Activated CD4-positive, alpha-beta T cell treated with anti-CD3 and anti-CD28 coated beads for 1 hour (primary cell): Measurements from ENCODE around the gene TMSB4X.
"Not testable (repeated sequence)": the region's sequence is repeated elsewhere in the genome, so short reads cannot be mapped to it uniquely, and the experiment has no call there.

Experiments
- DNase-seq: peaks from one replicate; pipeline ENCODE4 v3.0.0-alpha.2; 2020

The TMSB4X gene

DNA sequence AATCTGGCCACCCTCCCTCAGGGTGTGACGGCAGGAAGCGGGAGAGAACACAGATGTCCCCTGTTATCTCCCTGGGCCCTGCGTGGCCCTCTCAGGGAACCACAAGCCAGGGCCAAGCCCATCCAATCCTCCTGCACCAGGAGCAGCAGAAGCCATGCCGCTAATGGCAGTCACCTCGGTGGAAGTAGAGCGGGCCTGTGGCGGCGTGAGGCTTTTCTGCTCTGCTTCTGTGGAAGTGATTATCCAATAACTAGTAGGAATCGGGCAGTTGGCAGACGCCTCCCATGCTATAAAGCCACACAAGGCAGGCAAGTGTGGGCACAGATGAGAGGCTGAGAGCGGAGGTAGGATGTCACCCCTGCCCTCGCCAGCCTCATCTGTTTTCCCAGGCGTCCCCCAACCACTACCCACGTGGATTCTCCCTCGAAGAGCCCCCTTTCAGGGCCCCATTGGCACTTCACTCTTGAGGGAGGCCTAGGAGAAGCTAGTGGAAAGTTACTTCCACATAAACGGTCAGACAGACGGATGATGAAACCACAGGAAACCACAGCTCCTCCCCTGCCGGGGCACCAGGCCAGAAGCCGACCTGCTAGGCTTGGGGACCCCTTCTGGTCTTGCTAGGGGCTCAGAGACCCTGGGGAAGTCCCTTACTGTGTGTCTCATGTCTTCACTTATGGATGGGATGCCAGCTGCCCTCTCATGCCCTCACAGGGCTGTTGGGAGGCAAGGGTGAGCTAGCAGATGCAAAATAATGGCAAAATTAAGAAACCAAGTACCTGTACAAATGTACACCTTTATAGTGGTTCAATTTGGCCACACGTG is 18.8 kb upstream of the TMSB4X start:
- no peak for DNase-seq

- DNase-seq: no peak
These were observed 18.0 kb upstream of the TMSB4X start for GRCh38 chrX:12956704-12957534.

- DNase-seq: no peak
These were observed 16.9 kb upstream of the TMSB4X start for GRCh38 chrX:12958059-12958458.

- no peak for DNase-seq
These were observed 16.4 kb upstream of the TMSB4X start for GRCh38 chrX:12958461-12958860.

GRCh38 chrX:12961196-12961718 is 13.7 kb upstream of the TMSB4X start:
- DNase-seq: no peak

- no peak for DNase-seq
These were observed 12.8 kb upstream of the TMSB4X start for GRCh38 chrX:12962041-12962504.

DNA sequence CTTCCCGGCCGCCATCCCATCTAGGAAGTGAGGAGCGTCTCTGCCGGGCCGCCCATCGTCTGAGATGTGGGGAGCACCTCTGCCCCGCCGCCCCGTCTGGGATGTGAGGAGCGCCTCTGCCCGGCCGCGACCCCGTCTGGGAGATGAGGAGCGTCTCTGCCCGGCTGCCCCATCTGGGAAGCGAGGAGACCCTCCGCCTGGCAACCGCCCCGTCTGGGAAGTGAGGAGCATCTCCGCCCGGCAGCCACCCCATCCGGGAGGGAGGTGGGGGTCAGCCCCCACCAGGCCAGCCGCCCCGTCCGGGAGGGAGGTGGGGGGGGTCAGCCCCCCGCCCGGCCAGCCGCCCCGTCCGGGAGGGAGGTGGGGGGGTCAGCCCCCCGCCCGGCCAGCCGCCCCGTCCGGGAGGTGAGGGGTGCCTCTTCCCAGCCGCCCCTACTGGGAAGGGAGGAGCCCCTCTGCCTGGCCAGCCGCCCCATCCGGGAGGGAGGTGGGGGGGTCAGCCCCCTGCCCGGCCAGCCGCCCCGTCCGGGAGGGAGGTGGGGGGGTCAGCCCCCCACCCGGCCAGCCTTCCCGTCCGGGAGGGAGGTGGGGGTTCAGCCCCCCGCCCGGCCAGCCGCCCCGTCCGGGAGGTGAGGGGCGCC is 11.6 kb upstream of the TMSB4X start:
- not testable (repeated sequence) for DNase-seq

GRCh38 chrX:12965131-12965940 is 9.6 kb upstream of the TMSB4X start:
- no peak for DNase-seq

DNA sequence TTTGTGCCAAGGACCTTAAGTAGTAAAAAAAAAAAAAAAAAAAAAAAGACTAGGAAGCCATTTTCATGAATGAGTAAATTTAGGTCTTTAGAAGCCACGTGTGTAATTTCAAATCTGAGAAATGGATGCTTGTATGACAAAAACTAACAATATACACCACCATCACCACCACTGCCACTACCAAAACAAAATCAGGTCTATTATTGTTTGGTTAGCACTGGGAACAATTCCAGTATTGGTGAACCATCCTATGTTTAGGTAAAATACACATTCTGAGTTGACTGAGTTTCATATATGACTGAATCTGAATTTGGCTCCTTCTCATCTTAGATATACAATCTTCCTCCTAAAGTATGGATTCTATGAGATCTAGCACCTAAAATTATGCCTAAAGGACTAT is 8.8 kb upstream of the TMSB4X start:
- no peak for DNase-seq

DNA sequence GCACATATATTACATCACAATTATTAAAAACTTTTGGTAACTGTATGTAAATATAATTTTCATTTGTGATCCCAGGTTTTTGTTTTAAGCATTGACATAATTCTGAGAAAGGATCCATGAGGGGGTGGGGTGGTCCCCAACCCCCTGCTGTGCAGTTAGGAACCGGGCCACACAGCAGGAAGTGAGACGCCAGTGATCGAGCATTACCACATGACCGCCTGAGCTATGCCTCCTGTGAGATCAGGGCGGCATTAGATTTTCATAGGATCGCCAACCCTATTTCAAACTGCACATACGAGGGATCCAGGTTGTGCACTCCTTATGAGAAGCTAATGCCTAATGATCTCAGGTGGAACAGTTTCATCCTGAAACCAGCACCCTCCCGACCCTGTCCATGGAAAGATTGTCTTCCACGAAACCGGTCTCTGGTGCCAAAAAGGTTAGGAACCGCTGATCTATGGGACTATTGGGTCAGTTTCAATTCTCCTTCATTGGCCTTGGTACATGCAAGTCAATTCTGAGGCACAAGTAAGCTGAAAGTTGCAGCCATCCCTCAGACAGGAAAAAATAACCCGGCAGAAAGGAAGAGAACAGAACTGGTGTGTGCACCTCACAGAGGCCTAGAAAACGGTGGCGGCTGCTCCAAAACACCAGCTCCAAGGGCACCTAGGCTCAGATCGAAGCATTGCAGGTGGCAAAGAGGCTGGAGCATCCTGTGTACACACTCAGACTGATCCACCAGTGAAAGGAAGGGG is 7.0 kb upstream of the TMSB4X start:
- no peak for DNase-seq

GRCh38 chrX:12970691-12971202 is 4.2 kb upstream of the TMSB4X start:
- DNase-seq: peak; percentile 39

GRCh38 chrX:12971282-12972003 is 3.5 kb upstream of the TMSB4X start:
- DNase-seq: no peak

- no peak for DNase-seq
These were observed 2.7 kb upstream of the TMSB4X start for GRCh38 chrX:12972243-12972642.

DNA sequence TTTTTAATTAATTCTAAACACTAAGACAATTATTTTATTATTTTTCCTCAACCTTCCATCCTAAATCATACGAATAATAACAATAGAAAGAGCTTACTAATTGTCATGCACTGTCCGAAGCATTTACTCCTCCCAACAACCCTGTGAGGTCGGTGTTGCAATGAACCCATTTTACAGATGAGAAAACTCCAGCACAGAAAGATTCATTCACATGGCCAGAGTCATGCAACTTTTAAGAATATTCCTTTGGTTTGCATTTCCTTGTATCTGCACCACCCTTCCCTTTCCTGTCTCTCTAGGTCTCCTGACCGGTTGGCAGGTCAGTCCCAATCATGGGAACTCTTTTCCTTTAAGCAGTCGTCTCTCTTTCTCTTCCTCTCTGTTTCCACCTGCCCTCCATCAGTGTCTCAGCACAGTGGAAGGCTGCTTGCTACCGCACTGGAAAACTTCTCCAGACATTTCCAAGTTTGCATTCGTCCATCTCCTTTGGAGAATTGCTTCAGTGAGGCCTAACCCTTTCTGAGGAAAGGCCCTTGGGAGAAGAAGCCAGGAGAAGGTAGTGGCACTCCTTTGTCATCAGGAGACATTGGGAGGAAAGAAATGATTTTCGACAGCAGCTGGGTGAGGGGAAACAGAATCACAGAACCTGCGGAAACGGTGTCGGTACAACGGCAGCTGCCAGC is 1.9 kb upstream of the TMSB4X start:
- no peak for DNase-seq

GRCh38 chrX:12973561-12974304 is 1.2 kb upstream of the TMSB4X start:
- peak; percentile 30 for DNase-seq

DNA sequence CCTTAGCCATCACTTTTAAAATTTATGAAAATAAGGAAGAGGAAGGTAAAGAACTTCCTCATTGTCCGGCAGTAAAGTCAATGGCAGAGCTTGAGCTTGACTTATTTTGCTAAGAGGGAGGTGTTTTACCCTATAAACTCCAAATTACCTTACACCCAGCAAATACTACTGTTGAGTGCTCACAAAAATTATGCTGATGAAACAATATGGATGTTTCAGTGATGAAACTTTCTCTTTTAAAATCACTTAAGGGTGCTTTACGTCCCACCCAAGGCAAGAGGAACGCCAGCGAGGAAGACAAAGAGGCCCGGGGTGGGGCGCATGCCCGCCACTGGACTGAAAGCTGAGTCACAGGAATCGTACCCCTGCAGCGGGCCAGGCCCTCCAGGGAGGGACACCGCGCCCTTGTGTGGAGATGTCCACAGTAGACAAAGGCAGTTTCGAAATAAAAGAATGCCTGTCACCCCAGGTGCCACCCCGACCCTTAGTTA is 560 bp upstream of the TMSB4X start:
- peak; percentile 23 for DNase-seq

DNA sequence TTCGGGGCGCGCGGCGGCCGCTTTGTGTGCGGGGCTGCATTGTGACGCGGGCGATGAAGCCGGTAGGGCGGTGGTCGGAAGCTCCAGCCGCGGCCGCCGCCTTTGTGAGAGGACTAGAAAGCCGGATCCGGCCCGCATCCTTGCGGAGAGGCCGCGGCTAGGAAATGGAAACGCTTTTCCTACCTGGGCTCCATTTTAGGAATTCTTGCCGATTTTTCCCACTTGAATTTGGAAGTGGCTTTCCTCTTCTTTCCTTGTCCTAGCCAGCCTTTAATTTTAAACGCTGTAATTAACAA is 708 bp downstream of the TMSB4X start:
- no peak for DNase-seq

- DNase-seq: no peak
These were observed 1.2 kb downstream of the TMSB4X start for GRCh38 chrX:12975991-12976558.
